PC-3 (cell line): ENCODE results near the gene CARD11.

Source experiments
- EZH2 ChIP-seq: fragments of 300-600 bp; sonication (generic); IDR thresholded peaks from one replicate; pipeline ENCODE4 v1.6.1; 2017; ENCODE audit warnings: antibody characterized with exemption, mild to moderate bottlenecking, low read length; ENCODE audit not compliant: unreplicated experiment
- EZH2phosphoT487 ChIP-seq: fragments of 300-600 bp; sonication (generic); IDR thresholded peaks from 2 replicates; pipeline ENCODE4 v1.6.1; 2018; ENCODE audit warnings: mild to moderate bottlenecking, antibody characterized with exemption, low read length, borderline replicate concordance
- TF ChIP-seq, protein P1 (sequence below): fragments of 300-600 bp; sonication (generic); conservative IDR thresholded peaks from 2 replicates; pipeline ENCODE4 v1.5.1; 2017; ENCODE audit warnings: antibody characterized with exemption, low read depth, mild to moderate bottlenecking, low read length

GRCh38 chr7:2864999-2865670 lies 178.5 kb downstream of the CARD11 start:
- TF ChIP-seq, protein P1, sequence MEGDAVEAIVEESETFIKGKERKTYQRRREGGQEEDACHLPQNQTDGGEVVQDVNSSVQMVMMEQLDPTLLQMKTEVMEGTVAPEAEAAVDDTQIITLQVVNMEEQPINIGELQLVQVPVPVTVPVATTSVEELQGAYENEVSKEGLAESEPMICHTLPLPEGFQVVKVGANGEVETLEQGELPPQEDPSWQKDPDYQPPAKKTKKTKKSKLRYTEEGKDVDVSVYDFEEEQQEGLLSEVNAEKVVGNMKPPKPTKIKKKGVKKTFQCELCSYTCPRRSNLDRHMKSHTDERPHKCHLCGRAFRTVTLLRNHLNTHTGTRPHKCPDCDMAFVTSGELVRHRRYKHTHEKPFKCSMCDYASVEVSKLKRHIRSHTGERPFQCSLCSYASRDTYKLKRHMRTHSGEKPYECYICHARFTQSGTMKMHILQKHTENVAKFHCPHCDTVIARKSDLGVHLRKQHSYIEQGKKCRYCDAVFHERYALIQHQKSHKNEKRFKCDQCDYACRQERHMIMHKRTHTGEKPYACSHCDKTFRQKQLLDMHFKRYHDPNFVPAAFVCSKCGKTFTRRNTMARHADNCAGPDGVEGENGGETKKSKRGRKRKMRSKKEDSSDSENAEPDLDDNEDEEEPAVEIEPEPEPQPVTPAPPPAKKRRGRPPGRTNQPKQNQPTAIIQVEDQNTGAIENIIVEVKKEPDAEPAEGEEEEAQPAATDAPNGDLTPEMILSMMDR, result peak; percentile 96
- no peak for TF ChIP-seq EZH2
- no peak for TF ChIP-seq EZH2phosphoT487
